ENCODE measurements around the gene HOXA4.

- no peak for TF ChIP-seq CTCF (IDR thresholded peaks at IDR 0.05; ENCODE audit: poor library complexity)
- no peak for TF ChIP-seq EZH2 (IDR thresholded peaks at IDR 0.05; ENCODE audit: borderline replicate concordance)
Measured at GRCh38 chr7:27146491-27147198, 16.1 kb upstream of the HOXA4 start.
